Ascending aorta (tissue), 2 donors: ENCODE results near the gene TRRAP. TPM values are rescaled to one million over a fixed set of nuclear protein-coding genes. Genes with fewer than 3 reads are reported as not detected.
A peak's percentile ranks its signal among the peaks of the same experiment; 100 is the strongest.

Experiments used
- DNase-seq, 2 donors: peaks; one replicate each; pipeline ENCODE4 v3.0.0-alpha.2; 2019; ENCODE audit warnings: low spot score in 2 of 2
- H3K27ac ChIP-seq, 2 donors: fragments of 200-600 bp; sonication (generic); one replicate each; pipeline ENCODE4 v1.5.1; 2016 to 2017; ENCODE audit warnings: mild to moderate bottlenecking in 1 of 2
- H3K27me3 ChIP-seq: fragments of 200-600 bp; sonication (generic); one replicate; pipeline ENCODE4 v1.5.1; 2017
- H3K36me3 ChIP-seq, 2 donors: fragments of 200-600 bp; sonication (generic); one replicate each; pipeline ENCODE4 v1.5.1; 2016
- H3K4me1 ChIP-seq, 2 donors: fragments of 200-600 bp; sonication (generic); one replicate each; pipeline ENCODE4 v1.5.1; 2016 to 2017; ENCODE audit warnings: mild to moderate bottlenecking in 1 of 2
- H3K4me3 ChIP-seq, 2 donors: fragments of 200-600 bp; sonication (generic); one replicate each; pipeline ENCODE4 v1.5.1; 2016 to 2017; ENCODE audit warnings: mild to moderate bottlenecking in 1 of 2
- H3K9me3 ChIP-seq, 2 donors: fragments of 200-600 bp; sonication (generic); one replicate each; pipeline ENCODE4 v1.5.1; 2016
- CTCF ChIP-seq, 3 experiments: fragments of 200-600 bp in 2 of 3; fragments of 450-650 bp in 1 of 3; sonication (generic) in 2 of 3; IDR thresholded peaks; one replicate each; pipeline ENCODE4 v1.5.1; 2016 to 2019; ENCODE audit warnings: antibody characterized with exemption in 3 of 3, mild to moderate bottlenecking in 1 of 3, moderate library complexity in 1 of 3
- intact Hi-C: fragments of 100-400 bp; cut with DNase I; formaldehyde crosslinking; loops from one replicate; pipeline ENCODE4 v1.15.1; 2023
- total RNA-seq: library from RNA; depleted of rRNA; stranded (reverse); fragments of >200 nt; gene quantifications from one replicate; pipeline ENCODE4 v1.1.0, GENCODE V29; 2016

The TRRAP gene
- total RNA-seq, 1 donor from 2014 or later: 23.4 TPM

DNA sequence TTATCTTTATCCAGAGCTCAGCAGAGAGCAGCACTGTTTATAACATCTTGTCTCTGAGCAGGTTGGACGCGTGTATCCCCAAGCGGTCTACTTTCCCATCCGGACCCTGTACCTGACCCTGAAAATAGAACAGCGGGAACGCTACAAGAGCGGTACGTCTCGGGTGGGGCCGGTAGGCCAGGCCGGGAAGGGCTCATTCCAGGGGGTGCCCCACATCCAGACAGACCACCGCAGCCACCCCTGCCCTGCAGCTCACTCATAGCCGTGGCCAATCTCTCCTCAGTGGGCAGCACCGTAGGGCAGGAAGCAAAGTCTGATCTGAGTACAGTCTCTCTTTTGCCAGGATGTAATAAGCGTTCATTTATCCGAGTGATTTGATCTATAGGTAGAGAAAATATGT lies 113.7 kb downstream of the TRRAP start:
- Histone ChIP-seq H3K4me3 (no peak overlapping the region), H3K27me3 (no peaks in the 10 kb centered on the region), H3K27ac (no peak overlapping the region), H3K9me3 (no peaks in the 10 kb centered on the region), H3K4me1 (no peaks in the 10 kb centered on the region), H3K36me3 (peaks cover 81 to 92% of the 10 kb centered on the region in 2 donors)
- intact Hi-C loops: no loop called here
- no peak for DNase-seq
- no peak for TF ChIP-seq CTCF (IDR thresholded peaks at IDR 0.05)

DNA sequence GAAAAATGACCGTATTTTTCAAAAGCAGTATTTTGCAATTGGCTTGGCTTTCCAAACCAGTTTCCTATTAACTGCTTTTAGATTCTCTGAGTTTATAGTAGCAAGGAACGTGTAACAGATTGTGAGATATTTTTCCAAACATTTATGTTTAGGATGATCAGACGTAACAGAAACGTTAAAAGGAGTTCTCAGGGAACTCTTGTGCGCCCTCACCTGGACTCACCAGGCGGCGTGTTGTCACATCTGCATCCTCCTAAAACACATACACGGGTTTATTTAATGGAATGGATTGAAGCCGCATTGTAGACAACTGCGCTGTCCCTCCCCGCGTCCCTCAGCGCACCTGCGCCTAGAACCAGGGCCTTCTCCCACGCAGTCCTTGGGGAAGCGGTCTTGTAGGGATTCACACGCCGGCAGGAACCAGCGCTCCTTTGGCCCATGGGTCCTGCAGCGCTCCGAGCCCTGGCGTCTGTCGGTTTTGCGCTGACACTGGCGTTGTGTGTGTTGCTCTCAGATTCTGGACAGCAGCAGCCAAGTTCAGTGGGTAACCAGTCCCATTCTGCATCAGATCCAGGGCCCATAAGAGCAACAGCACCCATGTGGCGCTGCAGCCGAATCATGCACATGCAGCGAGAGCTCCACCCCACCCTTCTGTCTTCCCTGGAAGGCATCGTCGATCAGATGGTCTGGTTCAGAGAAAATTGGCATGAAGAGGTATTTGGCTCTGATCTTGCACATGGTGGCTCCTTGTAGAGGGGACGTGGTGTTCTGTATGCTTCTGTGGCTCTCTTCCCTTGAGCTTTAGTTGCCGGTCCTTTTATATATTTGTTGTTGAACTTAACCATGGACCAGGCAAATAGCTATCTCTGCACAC lies 114.9 kb downstream of the TRRAP start:
- H3K9me3 ChIP-seq: no peaks in the 10 kb centered on the region
- peak in 1 of 2 donors; percentile 41 for DNase-seq
- H3K27ac ChIP-seq: no peak overlapping the region
- no peaks in the 10 kb centered on the region for H3K4me1 ChIP-seq
- H3K27me3 ChIP-seq: no peaks in the 10 kb centered on the region
- H3K4me3 ChIP-seq: no peak overlapping the region
- no peak for TF ChIP-seq CTCF (IDR thresholded peaks at IDR 0.05)
- intact Hi-C loops: no loop called here
- H3K36me3 ChIP-seq: peaks cover 77 to 81% of the 10 kb centered on the region in 2 donors

DNA sequence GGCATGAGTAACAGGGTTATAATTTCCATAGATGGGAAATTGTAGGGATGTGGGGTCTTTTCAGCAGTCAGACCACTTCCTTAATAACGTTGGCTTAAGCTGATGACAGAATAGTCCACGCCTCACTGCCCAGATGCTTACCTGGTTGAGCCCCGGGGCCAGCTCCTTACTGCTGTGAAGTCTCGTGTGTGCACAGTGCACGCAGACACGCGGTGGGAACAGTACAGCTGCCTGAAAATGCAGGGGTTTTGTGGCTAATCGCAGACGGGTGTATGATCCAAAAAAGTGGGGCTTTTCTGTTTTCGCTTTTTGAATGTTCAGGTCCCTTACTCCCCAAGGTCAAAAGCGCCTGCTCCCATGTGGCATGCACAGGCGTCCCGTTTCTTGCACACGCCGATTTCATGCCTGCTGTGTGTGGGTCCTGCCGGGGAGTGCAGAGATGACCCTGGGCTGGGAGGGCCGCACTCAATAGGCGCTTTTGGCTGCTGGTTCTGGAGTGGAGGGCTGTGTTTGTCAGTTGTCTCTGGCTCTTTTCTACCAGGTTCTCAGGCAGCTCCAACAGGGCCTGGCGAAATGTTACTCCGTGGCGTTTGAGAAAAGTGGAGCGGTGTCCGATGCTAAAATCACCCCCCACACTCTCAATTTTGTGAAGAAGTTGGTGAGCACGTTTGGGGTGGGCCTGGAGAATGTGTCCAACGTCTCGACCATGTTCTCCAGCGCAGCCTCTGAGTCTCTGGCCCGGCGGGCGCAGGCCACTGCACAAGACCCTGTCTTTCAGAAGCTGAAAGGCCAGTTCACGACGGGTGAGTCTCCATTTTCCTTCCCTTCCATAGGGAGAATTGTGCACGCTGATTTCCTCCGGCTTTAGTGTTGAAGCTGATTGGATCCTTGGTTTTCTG lies 116.0 kb downstream of the TRRAP start:
- H3K27me3 ChIP-seq: no peaks in the 10 kb centered on the region
- H3K9me3 ChIP-seq: no peaks in the 10 kb centered on the region
- H3K4me3 ChIP-seq: no peak overlapping the region
- peak in 1 of 2 donors; percentile 46 for DNase-seq
- no peak overlapping the region for H3K27ac ChIP-seq
- H3K36me3 ChIP-seq: peaks cover 73 to 79% of the 10 kb centered on the region in 2 donors
- no peaks in the 10 kb centered on the region for H3K4me1 ChIP-seq
- no peak for TF ChIP-seq CTCF (IDR thresholded peaks at IDR 0.05)
- intact Hi-C loops: no loop called here

GRCh38 chr7:98995111-98995510 lies 116.8 kb downstream of the TRRAP start:
- peaks cover 72 to 79% of the 10 kb centered on the region in 2 donors for H3K36me3 ChIP-seq

More at GRCh38 chr7:98995111-98995510, 116.8 kb downstream of the TRRAP start:
- no peaks in the 10 kb centered on the region for H3K4me1 ChIP-seq
- H3K27ac ChIP-seq: no peak overlapping the region
- H3K9me3 ChIP-seq: no peaks in the 10 kb centered on the region
- TF ChIP-seq CTCF (IDR thresholded peaks at IDR 0.05): no peak
- intact Hi-C loops: no loop called here
- H3K4me3 ChIP-seq: no peak overlapping the region
- no peaks in the 10 kb centered on the region for H3K27me3 ChIP-seq
- DNase-seq: peak in 1 of 2 donors; percentile 58
